Memory B cell (primary cell): ENCODE measurements around the gene RIPK4.
"Not testable (repeated sequence)": the region's sequence is repeated elsewhere in the genome, so short reads cannot be mapped to it uniquely, and the experiment has no call there.

ENCODE experiments used
- ATAC-seq: fragments of 150-1000 bp; cut with Tn5 transposase; 2 replicates; pipeline ENCODE4 v1.10.0; 2021; ENCODE audit warnings: low read depth, mild to moderate bottlenecking, moderate library complexity
- DNase-seq, 2 donors: peaks; one replicate each; pipeline ENCODE4 v3.0.0; 2022; ENCODE audit warnings: low spot score in 2 of 2
- H3K27ac Mint-ChIP-seq: one replicate; pipeline ENCODE4 v1.8.0; 2022; ENCODE audit warnings: mild to moderate bottlenecking, moderate library complexity, mixed read lengths
- H3K27me3 Mint-ChIP-seq: one replicate; pipeline ENCODE4 v1.8.0; 2022; ENCODE audit warnings: mixed read lengths
- H3K36me3 Mint-ChIP-seq: one replicate; pipeline ENCODE4 v1.8.0; 2022; ENCODE audit warnings: mild to moderate bottlenecking, mixed read lengths
- H3K4me1 Mint-ChIP-seq: one replicate; pipeline ENCODE4 v1.8.0; 2022; ENCODE audit warnings: mixed read lengths
- H3K4me3 Mint-ChIP-seq: one replicate; pipeline ENCODE4 v1.8.0; 2022; ENCODE audit warnings: mild to moderate bottlenecking, moderate library complexity, mixed read lengths
- H3K9me3 Mint-ChIP-seq: one replicate; pipeline ENCODE4 v1.8.0; 2022; ENCODE audit warnings: mixed read lengths

Gene RIPK4

DNA sequence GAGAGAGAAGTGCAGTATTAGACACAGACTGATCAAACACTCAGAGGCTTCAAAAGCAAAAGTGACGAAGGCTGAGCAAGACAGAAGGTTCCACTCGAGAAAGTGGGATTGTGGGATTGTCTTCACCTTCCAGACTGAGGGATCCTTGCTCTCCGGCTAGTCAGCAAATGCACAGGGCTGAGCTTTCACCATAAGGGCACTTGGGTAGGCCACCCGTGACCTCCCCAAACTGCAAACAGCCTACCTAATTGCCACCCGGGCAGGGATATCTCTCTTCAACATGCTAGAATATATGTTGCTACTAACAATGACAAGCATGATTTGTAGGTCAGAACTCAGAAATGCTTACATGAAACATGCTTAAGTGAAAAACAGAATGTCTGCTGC is 35.3 kb upstream of the RIPK4 start:
- Mint-ChIP-seq H3K4me1 (peaks cover 9% of the 10 kb centered on the region), H3K4me3 (no peak overlapping the region), H3K27me3 (no peaks in the 10 kb centered on the region), H3K36me3 (peaks cover 25% of the 10 kb centered on the region), H3K9me3 (peaks cover 4% of the 10 kb centered on the region), H3K27ac (no peak overlapping the region)
- DNase-seq (no peak), ATAC-seq (no peak)

DNA sequence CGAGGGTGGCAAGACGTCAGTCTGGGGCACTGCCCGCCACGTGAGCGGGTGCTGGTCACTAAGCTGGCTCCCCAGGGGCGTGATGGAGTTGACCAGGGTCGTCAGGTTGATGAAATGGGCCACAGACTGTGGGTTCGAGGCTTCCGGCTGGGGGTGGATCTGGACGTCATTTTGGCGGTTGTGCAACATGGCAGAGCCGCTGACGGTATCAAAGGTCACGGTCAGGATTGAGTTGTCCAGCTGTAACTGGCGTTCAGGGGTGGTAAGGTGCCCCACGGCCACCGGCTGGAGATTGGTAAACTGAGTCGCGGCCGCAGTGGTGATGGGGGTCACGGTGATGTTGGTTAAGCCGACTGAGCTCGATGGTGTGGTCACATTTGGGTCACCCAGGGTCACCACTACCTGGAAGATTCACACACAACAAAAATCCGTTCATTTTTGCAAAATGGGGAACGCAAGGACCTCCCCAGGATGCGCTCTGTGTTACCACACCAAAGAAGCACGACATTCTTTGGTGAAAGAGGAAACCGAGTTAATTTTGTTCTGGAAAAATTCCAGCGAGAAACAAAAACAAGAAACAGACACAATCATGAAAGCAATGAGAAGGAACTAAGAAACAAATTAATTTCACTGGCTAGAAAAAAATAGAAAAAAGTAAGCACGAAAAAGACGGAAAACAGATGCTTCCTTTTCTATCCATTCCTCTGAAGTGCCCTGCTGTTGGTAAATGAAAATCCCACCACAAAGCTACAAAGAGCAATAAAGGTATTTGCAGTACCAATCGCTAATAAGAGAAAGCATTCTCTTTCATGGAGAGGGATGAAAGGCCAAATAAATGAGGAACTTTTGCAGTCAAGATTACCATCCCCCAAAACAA is 34.7 kb upstream of the RIPK4 start:
- no peaks in the 10 kb centered on the region for H3K27me3 Mint-ChIP-seq
- peaks cover 5% of the 10 kb centered on the region for H3K4me1 Mint-ChIP-seq
- no peak for ATAC-seq
- H3K27ac Mint-ChIP-seq = no peak overlapping the region
- H3K36me3 Mint-ChIP-seq = peaks cover 20% of the 10 kb centered on the region
- no peak for DNase-seq
- H3K9me3 Mint-ChIP-seq = peaks cover under 1% of the 10 kb centered on the region
- no peak overlapping the region for H3K4me3 Mint-ChIP-seq

DNA sequence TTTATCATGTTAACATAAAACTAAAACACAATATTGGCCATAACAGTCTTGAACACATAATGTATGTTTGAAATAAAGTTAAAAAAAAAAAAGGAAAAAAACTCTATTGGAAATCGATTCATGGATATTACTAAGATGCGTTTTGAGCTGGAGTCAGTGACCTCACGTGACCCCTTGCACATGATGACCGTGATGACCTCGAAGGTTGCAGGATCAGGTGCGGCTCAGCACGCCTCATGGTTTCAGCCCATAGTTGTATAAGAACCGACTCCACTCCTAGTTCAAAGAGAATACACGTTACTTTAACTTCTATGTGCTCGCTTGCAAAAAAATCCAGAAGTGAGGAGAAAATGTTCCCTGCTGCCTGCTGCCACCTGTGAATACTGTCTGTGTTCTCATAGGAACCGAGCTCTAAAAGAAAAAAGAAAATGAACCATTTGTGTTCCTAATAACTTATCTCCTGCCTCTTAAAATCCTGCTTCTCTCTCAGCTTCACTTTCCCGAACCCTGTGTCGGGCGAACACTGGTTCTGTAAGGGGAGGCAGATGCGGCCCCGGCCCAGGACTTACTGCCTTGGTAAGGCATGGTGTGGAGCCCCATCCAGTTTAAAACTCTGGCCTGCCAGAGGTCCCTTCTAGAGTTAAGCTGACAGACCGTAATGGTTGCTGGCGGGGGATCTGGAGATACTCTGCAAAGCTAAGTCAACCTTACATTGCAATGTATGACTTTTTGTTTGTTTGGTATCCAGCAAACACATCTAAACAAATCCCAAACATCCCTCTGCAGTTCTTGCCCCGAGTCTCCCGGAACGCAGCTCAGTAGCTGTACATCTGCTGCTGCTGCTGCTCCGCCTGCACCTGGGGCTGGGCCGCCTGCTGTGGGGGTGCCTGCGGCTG is 33.8 kb upstream of the RIPK4 start:
- ATAC-seq (no peak), DNase-seq (no peak)
- no peaks in the 10 kb centered on the region for H3K27me3 Mint-ChIP-seq
- H3K27ac Mint-ChIP-seq = no peak overlapping the region
- peaks cover 19% of the 10 kb centered on the region for H3K36me3 Mint-ChIP-seq
- no peak overlapping the region for H3K4me3 Mint-ChIP-seq
- H3K9me3 Mint-ChIP-seq = no peaks in the 10 kb centered on the region
- H3K4me1 Mint-ChIP-seq = peaks cover 3% of the 10 kb centered on the region

DNA sequence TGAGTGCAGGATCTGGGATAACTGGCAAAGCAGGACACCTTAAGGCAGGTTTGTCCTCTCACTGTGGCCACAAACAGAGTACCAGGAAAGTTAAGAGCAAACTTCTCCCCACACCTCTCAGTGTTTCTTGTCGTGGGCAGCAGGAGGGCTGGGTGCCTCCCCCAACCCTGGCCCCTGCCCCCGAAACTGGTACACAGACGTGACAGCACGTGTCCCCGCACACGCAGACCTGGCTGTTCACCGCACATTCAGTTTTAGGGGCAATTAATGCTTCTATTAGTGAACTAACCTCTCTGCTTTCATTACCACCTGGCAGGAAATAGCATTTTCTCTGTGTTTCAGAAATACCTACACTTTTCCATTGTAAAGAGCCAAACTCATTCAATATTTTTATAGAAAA is 32.9 kb upstream of the RIPK4 start:
- H3K9me3 Mint-ChIP-seq = no peaks in the 10 kb centered on the region
- H3K36me3 Mint-ChIP-seq = peaks cover 13% of the 10 kb centered on the region
- ATAC-seq (no peak), DNase-seq (no peak)
- no peak overlapping the region for H3K27ac Mint-ChIP-seq
- H3K27me3 Mint-ChIP-seq = no peaks in the 10 kb centered on the region
- no peaks in the 10 kb centered on the region for H3K4me1 Mint-ChIP-seq
- H3K4me3 Mint-ChIP-seq = no peak overlapping the region

GRCh38 chr21:41798326-41798725 is 31.5 kb upstream of the RIPK4 start:
- H3K27me3 Mint-ChIP-seq = peaks cover 3% of the 10 kb centered on the region
- ATAC-seq (no peak), DNase-seq (no peak)
- peaks cover 4% of the 10 kb centered on the region for H3K9me3 Mint-ChIP-seq
- no peak overlapping the region for H3K4me3 Mint-ChIP-seq
- no peaks in the 10 kb centered on the region for H3K4me1 Mint-ChIP-seq
- peaks cover 16% of the 10 kb centered on the region for H3K36me3 Mint-ChIP-seq
- H3K27ac Mint-ChIP-seq = no peak overlapping the region

DNA sequence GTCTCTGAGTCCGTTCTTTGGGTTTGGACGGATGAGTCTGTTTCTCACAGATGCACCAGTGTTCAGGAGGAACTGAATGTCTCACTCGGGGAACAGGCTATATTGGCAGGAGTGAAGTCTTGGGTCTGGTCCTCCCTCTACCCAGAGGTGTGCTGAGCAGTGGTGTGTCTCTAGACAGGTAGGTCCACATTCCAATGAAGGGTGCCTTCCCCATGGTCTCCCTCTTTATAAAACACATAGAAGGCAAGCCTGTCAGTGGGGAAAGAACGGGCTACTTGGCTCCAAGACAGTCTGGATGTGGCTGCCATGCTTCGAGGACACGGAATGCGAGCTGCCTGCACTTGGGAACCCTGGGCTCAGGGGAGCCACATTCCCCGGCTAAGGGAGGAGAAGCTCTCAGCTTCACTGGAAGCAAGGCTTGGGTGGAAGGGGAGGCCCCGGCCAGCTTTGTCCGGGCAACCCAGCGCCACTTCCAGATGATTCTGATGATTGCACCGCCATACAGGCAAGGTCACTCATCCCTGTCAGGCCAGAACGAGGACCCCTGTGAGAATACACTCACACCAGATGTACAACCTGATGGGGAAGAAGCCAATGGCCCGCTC is 29.7 kb upstream of the RIPK4 start:
- ATAC-seq (no peak), DNase-seq (no peak)
- Mint-ChIP-seq H3K27me3 (peaks cover 3% of the 10 kb centered on the region), H3K36me3 (peaks cover 10% of the 10 kb centered on the region), H3K4me3 (no peak overlapping the region), H3K27ac (no peak overlapping the region), H3K4me1 (no peaks in the 10 kb centered on the region), H3K9me3 (peaks cover 10% of the 10 kb centered on the region)

- H3K27me3 Mint-ChIP-seq = peaks cover 6% of the 10 kb centered on the region
Measured at GRCh38 chr21:41795726-41796125, 28.9 kb upstream of the RIPK4 start.

DNA sequence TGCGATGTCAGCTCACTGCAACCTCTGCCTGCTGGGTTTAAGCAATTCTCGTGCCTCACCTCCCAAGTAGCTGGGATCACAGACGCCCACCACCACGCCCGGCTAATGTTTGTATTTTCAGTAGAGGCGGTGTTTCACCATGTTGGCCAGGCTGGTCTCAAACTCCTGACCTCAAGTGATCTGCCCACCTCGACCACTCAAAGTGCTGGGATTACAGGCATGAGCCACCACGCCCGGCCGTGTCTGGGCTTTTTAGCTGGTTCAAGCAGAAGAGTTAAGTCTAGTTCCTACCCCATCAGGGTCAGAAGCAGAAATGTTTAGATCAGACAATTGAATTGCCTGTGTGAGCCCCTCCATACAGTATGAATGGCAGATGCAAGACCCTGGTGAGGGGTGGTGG is 27.7 kb upstream of the RIPK4 start:
- no peak for DNase-seq
- Mint-ChIP-seq H3K27ac (no peak overlapping the region), H3K36me3 (peaks cover 9% of the 10 kb centered on the region), H3K9me3 (peaks cover 12% of the 10 kb centered on the region), H3K4me3 (no peak overlapping the region), H3K4me1 (no peaks in the 10 kb centered on the region), H3K27me3 (peaks cover 6% of the 10 kb centered on the region)
- no peak for ATAC-seq

More at GRCh38 chr21:41795726-41796125, 28.9 kb upstream of the RIPK4 start:
- no peaks in the 10 kb centered on the region for H3K4me1 Mint-ChIP-seq
- no peak overlapping the region for H3K27ac Mint-ChIP-seq
- ATAC-seq (no peak), DNase-seq (no peak)
- peaks cover 10% of the 10 kb centered on the region for H3K36me3 Mint-ChIP-seq
- peaks cover 12% of the 10 kb centered on the region for H3K9me3 Mint-ChIP-seq
- no peak overlapping the region for H3K4me3 Mint-ChIP-seq

- Mint-ChIP-seq H3K27me3 (peaks cover 6% of the 10 kb centered on the region), H3K4me3 (no peak overlapping the region), H3K27ac (no peak overlapping the region), H3K36me3 (peaks cover 5% of the 10 kb centered on the region), H3K4me1 (no peaks in the 10 kb centered on the region), H3K9me3 (peaks cover 12% of the 10 kb centered on the region)
- ATAC-seq = no peak
- DNase-seq = no peak
Measured at GRCh38 chr21:41792711-41793110, 25.9 kb upstream of the RIPK4 start.

DNA sequence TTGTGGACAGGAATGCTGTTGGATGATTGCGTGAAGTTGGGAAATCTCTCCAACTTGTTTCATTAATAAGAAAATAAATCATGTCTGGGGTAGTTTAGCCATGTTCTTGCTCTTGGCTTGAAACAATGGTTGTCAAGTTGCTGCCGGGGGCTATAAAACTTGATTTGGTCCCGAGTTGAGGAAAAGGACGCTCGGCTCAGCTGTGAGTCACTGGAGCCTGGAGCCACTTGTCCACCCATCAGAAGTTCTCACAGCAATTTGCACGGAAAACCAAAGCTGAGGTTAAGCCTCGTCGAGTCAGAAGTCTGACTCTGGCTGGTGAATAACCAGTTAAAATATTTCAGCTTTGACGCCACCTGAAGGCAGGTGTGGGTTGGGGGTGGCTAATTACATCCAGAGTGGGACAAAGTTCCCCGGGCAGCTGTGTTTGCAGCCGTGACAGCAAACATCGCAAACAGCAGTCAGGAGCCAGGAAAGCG is 19.7 kb upstream of the RIPK4 start:
- H3K4me3 Mint-ChIP-seq = no peak overlapping the region
- no peak overlapping the region for H3K27ac Mint-ChIP-seq
- no peaks in the 10 kb centered on the region for H3K4me1 Mint-ChIP-seq
- H3K27me3 Mint-ChIP-seq = peaks cover 19% of the 10 kb centered on the region
- H3K36me3 Mint-ChIP-seq = no peaks in the 10 kb centered on the region
- no peak for DNase-seq
- peaks cover 3% of the 10 kb centered on the region for H3K9me3 Mint-ChIP-seq
- ATAC-seq = no peak

- H3K27ac Mint-ChIP-seq, ATAC-seq, H3K36me3 Mint-ChIP-seq, H3K4me1 Mint-ChIP-seq, H3K9me3 Mint-ChIP-seq, H3K4me3 Mint-ChIP-seq, DNase-seq: not testable (repeated sequence)
- H3K27me3 Mint-ChIP-seq = peaks cover 20% of the 10 kb centered on the region
Measured at GRCh38 chr21:41785262-41785661, 18.4 kb upstream of the RIPK4 start.

- H3K4me3 Mint-ChIP-seq = no peak overlapping the region
Measured at GRCh38 chr21:41784456-41785102, 17.7 kb upstream of the RIPK4 start.

DNA sequence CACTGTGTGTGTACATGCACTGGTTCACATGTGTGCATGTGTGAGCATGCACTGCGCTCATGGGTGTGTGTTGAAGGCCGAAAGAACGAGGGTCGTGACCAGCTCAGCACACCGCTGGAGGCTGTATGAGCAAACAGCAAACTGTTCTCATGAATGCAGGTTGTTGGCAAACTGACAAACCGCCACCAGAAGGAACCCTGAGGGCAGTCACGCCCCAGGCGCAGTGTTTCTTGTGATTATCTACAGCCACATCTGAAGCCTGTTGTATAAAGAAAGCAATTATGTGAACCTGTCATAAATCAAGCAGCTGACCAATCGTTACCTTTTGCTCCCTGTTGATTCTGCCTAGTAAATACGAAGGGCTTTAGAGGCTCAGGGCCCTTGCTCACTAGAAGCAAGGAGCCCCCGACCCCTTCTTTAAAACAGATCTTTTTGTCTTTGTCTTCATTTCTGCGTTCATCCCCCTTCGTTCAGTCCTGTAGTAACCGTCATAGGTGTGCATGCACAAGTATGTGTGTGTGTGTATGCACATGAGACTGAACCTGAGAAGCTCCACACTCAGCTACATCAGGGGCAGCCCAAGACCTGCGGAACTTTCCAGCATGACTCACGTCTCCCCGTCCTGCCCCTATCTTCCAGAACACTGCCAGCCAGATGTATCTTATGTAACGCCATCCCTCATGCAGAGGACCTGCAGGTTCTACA is 16.8 kb upstream of the RIPK4 start:
- no peak for ATAC-seq
- no peak for DNase-seq
- H3K36me3 Mint-ChIP-seq = no peaks in the 10 kb centered on the region

More at GRCh38 chr21:41784456-41785102, 17.7 kb upstream of the RIPK4 start:
- DNase-seq (no peak), ATAC-seq (no peak)
- no peak overlapping the region for H3K27ac Mint-ChIP-seq
- H3K4me1 Mint-ChIP-seq = peaks cover 3% of the 10 kb centered on the region
- no peaks in the 10 kb centered on the region for H3K9me3 Mint-ChIP-seq
- H3K36me3 Mint-ChIP-seq = no peaks in the 10 kb centered on the region
- peaks cover 23% of the 10 kb centered on the region for H3K27me3 Mint-ChIP-seq

More for the DNA sequence above, 16.8 kb upstream of the RIPK4 start:
- Mint-ChIP-seq H3K27me3 (peaks cover 24% of the 10 kb centered on the region), H3K4me1 (peaks cover 4% of the 10 kb centered on the region), H3K9me3 (no peaks in the 10 kb centered on the region), H3K4me3 (no peak overlapping the region), H3K27ac (no peak overlapping the region)
